MM.1S (cell line): ENCODE data around the gene GRHL3.

Source experiments
- DNase-seq: peaks from one replicate; pipeline ENCODE4 v3.0.0-alpha.2; 2015
- H2AFZ ChIP-seq: fragments of 300-600 bp; sonication (generic); 2 replicates; pipeline ENCODE4 v1.6.0; 2016; ENCODE audit warnings: antibody characterized with exemption, low read length
- H3F3A ChIP-seq: fragments of 300-600 bp; sonication (generic); 2 replicates; pipeline ENCODE4 v1.6.1; 2016; ENCODE audit warnings: mild to moderate bottlenecking, antibody characterized with exemption, low read length, moderate library complexity, mixed read lengths; ENCODE audit not compliant: insufficient read depth
- H3K27ac ChIP-seq: fragments of 300-600 bp; sonication (generic); 2 replicates; pipeline ENCODE4 v1.5.1; 2016; ENCODE audit warnings: mild to moderate bottlenecking, low read length
- H3K27me3 ChIP-seq: fragments of 300-600 bp; sonication (generic); replicated peaks from 2 replicates; pipeline ENCODE4 v1.6.0; 2016; ENCODE audit warnings: low read length; ENCODE audit not compliant: insufficient read depth
- H3K36me3 ChIP-seq: fragments of 300-600 bp; sonication (generic); replicated peaks from 2 replicates; pipeline ENCODE4 v1.6.1; 2016; ENCODE audit warnings: mild to moderate bottlenecking, low read length, mixed read lengths; ENCODE audit not compliant: insufficient read depth
- H3K4me1 ChIP-seq: fragments of 300-600 bp; sonication (generic); 2 replicates; pipeline ENCODE4 v1.6.1; 2016; ENCODE audit warnings: low read length, mixed read lengths
- H3K4me2 ChIP-seq: fragments of 300-600 bp; sonication (generic); 2 replicates; pipeline ENCODE4 v1.6.0; 2016; ENCODE audit warnings: low read depth, low read length
- H3K4me3 ChIP-seq: fragments of 300-600 bp; sonication (generic); 2 replicates; pipeline ENCODE4 v1.5.1; 2016; ENCODE audit warnings: low read length, mixed read lengths
- H3K79me2 ChIP-seq: fragments of 300-600 bp; sonication (generic); 2 replicates; pipeline ENCODE4 v1.6.1; 2016; ENCODE audit warnings: mixed run types, low read length, mixed read lengths
- H3K9ac ChIP-seq: fragments of 300-600 bp; sonication (generic); 2 replicates; pipeline ENCODE4 v1.6.1; 2016; ENCODE audit warnings: low read length, mixed read lengths
- H3K9me2 ChIP-seq: fragments of 300-600 bp; sonication (generic); replicated peaks from 2 replicates; pipeline ENCODE4 v1.6.1; 2016; ENCODE audit warnings: mild to moderate bottlenecking, low read length, mixed read lengths; ENCODE audit not compliant: insufficient read depth
- H3K9me3 ChIP-seq: fragments of 300-600 bp; sonication (generic); replicated peaks from 2 replicates; pipeline ENCODE4 v1.6.1; 2016; ENCODE audit warnings: mild to moderate bottlenecking, low read length, mixed read lengths; ENCODE audit not compliant: insufficient read depth
- H4K20me1 ChIP-seq: fragments of 300-600 bp; sonication (generic); 2 replicates; pipeline ENCODE4 v1.6.1; 2016; ENCODE audit warnings: mild to moderate bottlenecking, low read length, moderate library complexity, mixed read lengths; ENCODE audit not compliant: insufficient read depth
- EZH2 ChIP-seq: fragments of 300-600 bp; sonication (generic); optimal IDR thresholded peaks from 2 replicates; pipeline ENCODE3; 2017; ENCODE audit warnings: low read depth, mild to moderate bottlenecking, antibody characterized with exemption, low read length, mixed read lengths
- EZH2phosphoT487 ChIP-seq: fragments of 300-600 bp; sonication (generic); IDR thresholded peaks from 2 replicates; pipeline ENCODE4 v1.6.1; 2018; ENCODE audit warnings: antibody characterized with exemption, low read length
- TF ChIP-seq, protein P1 (sequence below): fragments of 300-600 bp; sonication (generic); IDR thresholded peaks from 2 replicates; pipeline ENCODE4 v1.5.1; 2016; ENCODE audit warnings: antibody characterized with exemption, low read length, mixed read lengths

GRHL3 gene

DNA sequence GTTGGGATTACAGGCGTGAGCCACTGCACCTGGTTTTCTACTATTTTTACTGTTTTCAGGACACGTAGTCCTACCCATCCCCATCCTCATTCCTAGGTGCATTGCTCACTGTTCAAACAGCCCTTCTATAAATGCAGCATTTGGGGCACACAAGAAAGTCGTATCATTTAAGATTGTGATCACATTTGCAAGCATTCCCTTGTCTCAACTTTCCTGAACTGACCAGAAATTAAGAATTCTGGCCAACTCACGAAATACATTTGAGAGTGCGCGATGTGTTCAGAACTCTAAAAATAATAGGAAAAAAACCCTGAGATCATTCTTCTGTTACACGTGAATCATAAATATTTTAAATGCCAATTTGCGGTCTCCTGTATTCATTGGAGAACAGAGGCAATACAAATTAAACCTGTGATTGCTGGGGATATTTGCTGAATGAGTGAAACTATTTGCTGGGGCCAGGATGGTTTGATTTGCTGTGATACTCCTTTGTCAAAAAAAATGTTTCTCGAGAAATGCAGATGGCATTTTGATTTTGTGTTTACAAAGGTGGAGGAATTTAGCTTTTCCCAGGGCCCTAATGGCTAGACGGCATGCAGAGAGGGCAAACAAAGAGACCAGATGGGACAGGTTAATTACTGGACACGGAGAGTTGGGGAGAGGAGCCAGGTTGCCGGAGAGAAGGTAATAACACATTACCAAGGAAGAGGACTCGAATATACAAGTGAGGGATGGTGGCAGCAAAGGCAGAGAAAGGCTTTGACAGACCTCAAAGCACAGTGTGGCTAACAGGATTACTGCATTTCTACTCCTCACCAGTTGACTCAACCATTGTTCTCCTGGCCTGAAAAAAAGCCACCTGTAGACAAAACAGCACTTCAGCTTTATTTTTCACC, 56.0 kb downstream of the GRHL3 start:
- H3K36me3 ChIP-seq = no peaks in the 10 kb centered on the region
- H2AFZ ChIP-seq = no peak overlapping the region
- H3K9me3 ChIP-seq = no peaks in the 10 kb centered on the region
- no peak overlapping the region for H3K27ac ChIP-seq
- H3F3A ChIP-seq = no peaks in the 10 kb centered on the region
- no peak overlapping the region for H3K4me2 ChIP-seq
- H3K9me2 ChIP-seq = no peaks in the 10 kb centered on the region
- no peak overlapping the region for H3K4me3 ChIP-seq
- no peaks in the 10 kb centered on the region for H3K4me1 ChIP-seq
- H3K79me2 ChIP-seq = no peaks in the 10 kb centered on the region
- H3K27me3 ChIP-seq = no peaks in the 10 kb centered on the region
- DNase-seq = no peak
- H3K9ac ChIP-seq = no peak overlapping the region
- TF ChIP-seq, protein P1, sequence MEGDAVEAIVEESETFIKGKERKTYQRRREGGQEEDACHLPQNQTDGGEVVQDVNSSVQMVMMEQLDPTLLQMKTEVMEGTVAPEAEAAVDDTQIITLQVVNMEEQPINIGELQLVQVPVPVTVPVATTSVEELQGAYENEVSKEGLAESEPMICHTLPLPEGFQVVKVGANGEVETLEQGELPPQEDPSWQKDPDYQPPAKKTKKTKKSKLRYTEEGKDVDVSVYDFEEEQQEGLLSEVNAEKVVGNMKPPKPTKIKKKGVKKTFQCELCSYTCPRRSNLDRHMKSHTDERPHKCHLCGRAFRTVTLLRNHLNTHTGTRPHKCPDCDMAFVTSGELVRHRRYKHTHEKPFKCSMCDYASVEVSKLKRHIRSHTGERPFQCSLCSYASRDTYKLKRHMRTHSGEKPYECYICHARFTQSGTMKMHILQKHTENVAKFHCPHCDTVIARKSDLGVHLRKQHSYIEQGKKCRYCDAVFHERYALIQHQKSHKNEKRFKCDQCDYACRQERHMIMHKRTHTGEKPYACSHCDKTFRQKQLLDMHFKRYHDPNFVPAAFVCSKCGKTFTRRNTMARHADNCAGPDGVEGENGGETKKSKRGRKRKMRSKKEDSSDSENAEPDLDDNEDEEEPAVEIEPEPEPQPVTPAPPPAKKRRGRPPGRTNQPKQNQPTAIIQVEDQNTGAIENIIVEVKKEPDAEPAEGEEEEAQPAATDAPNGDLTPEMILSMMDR = no peak
- TF ChIP-seq EZH2phosphoT487 = no peak
- TF ChIP-seq EZH2 = no peak
- H4K20me1 ChIP-seq = no peaks in the 10 kb centered on the region

DNA sequence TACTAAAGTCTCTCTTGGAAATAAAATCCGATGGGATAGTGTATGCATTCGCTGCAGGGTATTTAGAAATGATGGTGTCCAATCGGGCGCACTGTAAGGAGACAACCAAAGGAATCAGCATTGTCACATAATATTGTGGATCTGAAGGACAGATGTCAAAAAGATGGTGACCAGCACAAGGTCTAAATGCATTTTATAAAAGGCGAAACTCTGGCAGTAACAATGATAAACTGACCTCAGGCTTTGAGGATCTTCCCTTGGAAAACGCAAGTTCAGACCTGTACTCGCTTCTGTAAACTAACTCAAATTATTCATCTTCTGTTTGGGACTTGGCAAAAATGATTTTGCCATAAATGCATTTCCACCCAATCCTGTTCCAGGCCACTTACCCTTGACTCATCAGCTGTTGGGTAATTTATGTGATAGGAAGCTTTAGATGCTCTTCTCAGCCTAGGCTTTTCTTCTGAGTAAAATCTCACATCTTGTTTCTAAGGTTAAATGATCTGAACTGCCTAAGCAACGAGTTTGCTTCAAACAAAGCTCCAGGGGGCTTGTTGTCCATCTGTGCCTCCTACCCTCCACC, 60.7 kb downstream of the GRHL3 start:
- no peaks in the 10 kb centered on the region for H3K9me2 ChIP-seq
- no peaks in the 10 kb centered on the region for H3K36me3 ChIP-seq
- no peaks in the 10 kb centered on the region for H3K27me3 ChIP-seq
- H2AFZ ChIP-seq = no peak overlapping the region
- H3K4me2 ChIP-seq = no peak overlapping the region
- no peak for DNase-seq
- no peaks in the 10 kb centered on the region for H3K9me3 ChIP-seq
- no peaks in the 10 kb centered on the region for H4K20me1 ChIP-seq
- peaks cover 10% of the 10 kb centered on the region for H3F3A ChIP-seq
- no peaks in the 10 kb centered on the region for H3K79me2 ChIP-seq
- H3K27ac ChIP-seq = no peak overlapping the region
- H3K4me1 ChIP-seq = peaks cover 12% of the 10 kb centered on the region
- TF ChIP-seq, protein P1 = no peak
- TF ChIP-seq EZH2phosphoT487 = no peak
- H3K4me3 ChIP-seq = no peak overlapping the region
- H3K9ac ChIP-seq = no peak overlapping the region

DNA sequence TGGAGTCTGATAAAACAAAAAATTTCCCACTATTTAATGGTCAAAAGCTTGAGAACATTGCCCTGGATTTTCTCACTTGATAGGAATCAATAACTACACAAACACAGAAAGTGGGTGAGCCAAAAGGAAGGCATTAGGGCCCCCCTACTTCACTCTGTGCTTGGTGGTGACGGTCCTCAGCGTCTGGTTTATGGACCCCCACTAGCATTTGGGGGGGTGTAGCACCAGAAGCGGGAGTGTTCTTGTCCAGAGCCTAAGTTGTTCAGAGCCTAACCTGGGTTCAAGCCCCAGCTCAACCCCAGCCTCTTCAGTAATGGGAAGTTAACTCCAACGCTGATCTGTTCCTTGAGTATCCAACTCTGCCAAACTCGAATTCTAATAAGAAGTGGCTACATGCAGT, 61.4 kb downstream of the GRHL3 start:
- Histone ChIP-seq H3K9me3 (no peaks in the 10 kb centered on the region), H3K27me3 (no peaks in the 10 kb centered on the region), H3K9me2 (no peaks in the 10 kb centered on the region), H3K36me3 (no peaks in the 10 kb centered on the region), H3K4me3 (no peak overlapping the region), H2AFZ (no peak overlapping the region), H4K20me1 (no peaks in the 10 kb centered on the region), H3F3A (peaks cover 17% of the 10 kb centered on the region), H3K79me2 (no peaks in the 10 kb centered on the region), H3K27ac (no peak overlapping the region), H3K9ac (no peak overlapping the region), H3K4me1 (peaks cover 19% of the 10 kb centered on the region), H3K4me2 (no peak overlapping the region)
- DNase-seq = no peak
- TF ChIP-seq, protein P1 = no peak
- no peak for TF ChIP-seq EZH2phosphoT487
- TF ChIP-seq EZH2 = no peak
